Activated T-helper 2 cell treated with anti-CD3 and anti-CD28 coated beads, Interferon-gamma antibody, Interleukin-2, Interleukin-4, amounts not matched to agents 10 μg/mL and 5 μg/mL and 100 μg/mL, durations not matched to agents 14 hours and 24 hours and 36 hours (primary cell): ENCODE data around the gene CFAP141. TPM values are rescaled to one million over a fixed set of nuclear protein-coding genes. Genes with fewer than 3 reads are reported as not detected.

Experiments used
- DNase-seq: peaks from one replicate; pipeline ENCODE4 v3.0.0; 2021; ENCODE audit warnings: low spot score
- H3K27ac Mint-ChIP-seq: one replicate; pipeline ENCODE4 v1.8.0; 2021; ENCODE audit warnings: mixed read lengths
- H3K27me3 Mint-ChIP-seq: one replicate; pipeline ENCODE4 v1.8.0; 2021; ENCODE audit warnings: low read depth, mixed read lengths
- H3K36me3 Mint-ChIP-seq: one replicate; pipeline ENCODE4 v1.8.0; 2021; ENCODE audit warnings: low read depth, mixed read lengths
- H3K4me1 Mint-ChIP-seq: one replicate; pipeline ENCODE4 v1.8.0; 2021; ENCODE audit warnings: low read depth, mixed read lengths
- H3K4me3 Mint-ChIP-seq: one replicate; pipeline ENCODE4 v1.8.0; 2021; ENCODE audit warnings: low read depth, mild to moderate bottlenecking, moderate library complexity, mixed read lengths
- H3K9me3 Mint-ChIP-seq: one replicate; pipeline ENCODE4 v1.8.0; 2021; ENCODE audit warnings: mixed read lengths
- intact Hi-C: fragments of 100-400 bp; cut with micrococcal nuclease; formaldehyde crosslinking; loops from one replicate; pipeline ENCODE4 v1.15.1; 2023
- total RNA-seq: library from RNA; stranded (reverse); gene quantifications from 2 replicates; pipeline ENCODE4 v1.2.3, GENCODE V29; 2022

The CFAP141 gene
- total RNA-seq, 1 donor from 2014 or later: not detected

GRCh38 chr1:154178911-154179811, 27.0 kb downstream of the CFAP141 start:
- Mint-ChIP-seq H3K4me1 (peaks cover 55% of the 10 kb centered on the region), H3K36me3 (peaks cover 76% of the 10 kb centered on the region), H3K4me3 (peak overlapping the region; percentile 81), H3K27me3 (no peaks in the 10 kb centered on the region), H3K9me3 (no peaks in the 10 kb centered on the region), H3K27ac (peak overlapping the region; percentile 28)
- DNase-seq: no peak
- intact Hi-C loops: no loop called here

- no peaks in the 10 kb centered on the region for H3K9me3 Mint-ChIP-seq
- no peaks in the 10 kb centered on the region for H3K27me3 Mint-ChIP-seq
- intact Hi-C loops: no loop called here
- peak overlapping the region; percentile 81 for H3K4me3 Mint-ChIP-seq
- peaks cover 53% of the 10 kb centered on the region for H3K4me1 Mint-ChIP-seq
- peaks cover 79% of the 10 kb centered on the region for H3K36me3 Mint-ChIP-seq
- DNase-seq: no peak
- peak overlapping the region; percentile 48 for H3K27ac Mint-ChIP-seq
Observed at GRCh38 chr1:154178013-154178412, 28.1 kb downstream of the CFAP141 start.

- H3K27ac Mint-ChIP-seq: no peak overlapping the region
- no peak for DNase-seq
- no peaks in the 10 kb centered on the region for H3K27me3 Mint-ChIP-seq
- peaks cover 61% of the 10 kb centered on the region for H3K4me1 Mint-ChIP-seq
- no peaks in the 10 kb centered on the region for H3K9me3 Mint-ChIP-seq
- intact Hi-C loops: no loop called here
- no peak overlapping the region for H3K4me3 Mint-ChIP-seq
- peaks cover 82% of the 10 kb centered on the region for H3K36me3 Mint-ChIP-seq
Observed at GRCh38 chr1:154176337-154176736, 29.8 kb downstream of the CFAP141 start.

GRCh38 chr1:154174654-154175053, 31.5 kb downstream of the CFAP141 start:
- Mint-ChIP-seq H3K27ac (no peak overlapping the region), H3K4me1 (peaks cover 59% of the 10 kb centered on the region), H3K36me3 (peaks cover 83% of the 10 kb centered on the region), H3K4me3 (no peak overlapping the region), H3K27me3 (no peaks in the 10 kb centered on the region), H3K9me3 (no peaks in the 10 kb centered on the region)
- DNase-seq: no peak
- intact Hi-C loops: no loop called here

- H3K4me1 Mint-ChIP-seq: peaks cover 41% of the 10 kb centered on the region
Observed at GRCh38 chr1:154171880-154172279, 34.3 kb downstream of the CFAP141 start.

GRCh38 chr1:154171223-154171583, 34.9 kb downstream of the CFAP141 start:
- intact Hi-C loops: loop anchor here (1.0 to 2.0 kb wide), 2 partner anchors 11 to 14 kb away; no protein-coding TSS in a partner anchor
- H3K27ac Mint-ChIP-seq: peak overlapping the region; percentile 79
- H3K9me3 Mint-ChIP-seq: no peaks in the 10 kb centered on the region
- DNase-seq: no peak
- peaks cover 37% of the 10 kb centered on the region for H3K4me1 Mint-ChIP-seq
- peaks cover 85% of the 10 kb centered on the region for H3K36me3 Mint-ChIP-seq
- H3K4me3 Mint-ChIP-seq: no peak overlapping the region
- H3K27me3 Mint-ChIP-seq: no peaks in the 10 kb centered on the region

More at GRCh38 chr1:154171880-154172279, 34.3 kb downstream of the CFAP141 start:
- Mint-ChIP-seq H3K4me3 (no peak overlapping the region), H3K9me3 (no peaks in the 10 kb centered on the region), H3K36me3 (peaks cover 82% of the 10 kb centered on the region), H3K27ac (peak overlapping the region; percentile 79), H3K27me3 (no peaks in the 10 kb centered on the region)
- no peak for DNase-seq
- intact Hi-C loops: loop anchor here (1.0 to 2.0 kb wide), 2 partner anchors 10 to 15 kb away; no protein-coding TSS in a partner anchor

- peaks cover 36% of the 10 kb centered on the region for H3K4me1 Mint-ChIP-seq
- intact Hi-C loops: loop anchor here (1.0 to 2.0 kb wide), 2 partner anchors 12 to 14 kb away; no protein-coding TSS in a partner anchor
- no peaks in the 10 kb centered on the region for H3K27me3 Mint-ChIP-seq
- no peak overlapping the region for H3K4me3 Mint-ChIP-seq
- H3K9me3 Mint-ChIP-seq: no peaks in the 10 kb centered on the region
- H3K36me3 Mint-ChIP-seq: peaks cover 85% of the 10 kb centered on the region
- DNase-seq: no peak
- peak overlapping the region; percentile 79 for H3K27ac Mint-ChIP-seq
Observed at GRCh38 chr1:154170547-154171222, 35.4 kb downstream of the CFAP141 start.

GRCh38 chr1:154167461-154167860, 38.7 kb downstream of the CFAP141 start:
- no peak for DNase-seq
- Mint-ChIP-seq H3K4me3 (no peak overlapping the region), H3K27me3 (no peaks in the 10 kb centered on the region), H3K27ac (no peak overlapping the region), H3K9me3 (no peaks in the 10 kb centered on the region), H3K36me3 (peaks cover 92% of the 10 kb centered on the region), H3K4me1 (peaks cover 45% of the 10 kb centered on the region)
- intact Hi-C loops: no loop called here

- intact Hi-C loops: no loop called here
Observed at GRCh38 chr1:154166207-154166606, 39.9 kb downstream of the CFAP141 start.

GRCh38 chr1:154159554-154159953, 46.6 kb downstream of the CFAP141 start:
- Mint-ChIP-seq H3K9me3 (peaks cover 6% of the 10 kb centered on the region), H3K36me3 (peaks cover 98% of the 10 kb centered on the region), H3K4me1 (peaks cover 60% of the 10 kb centered on the region), H3K27me3 (no peaks in the 10 kb centered on the region), H3K27ac (no peak overlapping the region), H3K4me3 (peak overlapping the region; percentile 5)
- intact Hi-C loops: loop anchor here (5.0 kb wide), 1 partner anchor 367 kb away; no protein-coding TSS in a partner anchor
- no peak for DNase-seq

More at GRCh38 chr1:154166207-154166606, 39.9 kb downstream of the CFAP141 start:
- peaks cover 35% of the 10 kb centered on the region for H3K4me1 Mint-ChIP-seq
- H3K36me3 Mint-ChIP-seq: peaks cover 92% of the 10 kb centered on the region
- no peak overlapping the region for H3K4me3 Mint-ChIP-seq
- no peaks in the 10 kb centered on the region for H3K27me3 Mint-ChIP-seq
- DNase-seq: no peak
- no peaks in the 10 kb centered on the region for H3K9me3 Mint-ChIP-seq
- no peak overlapping the region for H3K27ac Mint-ChIP-seq

GRCh38 chr1:154158307-154159125, 47.6 kb downstream of the CFAP141 start:
- peaks cover 6% of the 10 kb centered on the region for H3K9me3 Mint-ChIP-seq

More at GRCh38 chr1:154158307-154159125, 47.6 kb downstream of the CFAP141 start:
- no peaks in the 10 kb centered on the region for H3K27me3 Mint-ChIP-seq
- H3K27ac Mint-ChIP-seq: peak overlapping the region; percentile 86
- H3K4me1 Mint-ChIP-seq: peaks cover 59% of the 10 kb centered on the region
- H3K4me3 Mint-ChIP-seq: peak overlapping the region; percentile 65
- intact Hi-C loops: loop anchor here (1.0 to 5.0 kb wide), 2 partner anchors 114 to 366 kb away; partner anchors contain the start of gene HAX1
- H3K36me3 Mint-ChIP-seq: peaks cover 98% of the 10 kb centered on the region
- no peak for DNase-seq
